Spleen (tissue), 11 donors: ENCODE data around the gene SORCS2. TPM values are rescaled to one million over a fixed set of nuclear protein-coding genes. Genes with fewer than 3 reads are reported as not detected.

Experiments used
- DNase-seq: peaks from one replicate; pipeline ENCODE4 v3.0.0-alpha.2; 2020
- H3K27ac ChIP-seq, 8 donors: fragments of 200-600 bp; sonication (generic) in 7 of 8; 1 replicate in 4 of 8; 2 replicates in 4 of 8; pipeline versions ENCODE4 v1.5.0 to v1.8.0; 2016 to 2021; ENCODE audit warnings: inconsistent platforms in 4 of 8, mild to moderate bottlenecking in 4 of 8, moderate library complexity in 1 of 8
- H3K27me3 ChIP-seq, 7 donors: fragments of 200-600 bp; sonication (generic) in 6 of 7; replicated peaks in 1 of 7; 1 replicate in 4 of 7; 2 replicates in 3 of 7; pipeline versions ENCODE4 v1.5.0 to v1.8.0; 2016 to 2021; ENCODE audit warnings: inconsistent platforms in 3 of 7, mild to moderate bottlenecking in 1 of 7
- H3K36me3 ChIP-seq, 6 donors: fragments of 200-600 bp; sonication (generic) in 5 of 6; 1 replicate in 4 of 6; 2 replicates in 2 of 6; pipeline versions ENCODE4 v1.5.0 to v1.8.0; 2016 to 2021; ENCODE audit warnings: inconsistent platforms in 2 of 6
- H3K4me1 ChIP-seq, 6 donors: fragments of 200-600 bp; sonication (generic) in 5 of 6; 1 replicate in 3 of 6; 2 replicates in 3 of 6; pipeline versions ENCODE4 v1.5.0 to v1.8.0; 2016 to 2021; ENCODE audit warnings: inconsistent platforms in 3 of 6
- H3K4me3 ChIP-seq, 8 donors: fragments of 200-600 bp; sonication (generic) in 7 of 8; 1 replicate in 4 of 8; 2 replicates in 4 of 8; pipeline versions ENCODE4 v1.5.0 to v1.8.0; 2016 to 2021; ENCODE audit warnings: inconsistent platforms in 4 of 8, mild to moderate bottlenecking in 4 of 8, moderate library complexity in 2 of 8
- H3K9me3 ChIP-seq, 8 donors: fragments of 200-600 bp; sonication (generic) in 7 of 8; 1 replicate in 4 of 8; 2 replicates in 4 of 8; pipeline versions ENCODE4 v1.5.0 to v1.8.0; 2016 to 2021; ENCODE audit warnings: inconsistent platforms in 4 of 8
- CTCF ChIP-seq, 11 experiments: fragments of 200-600 bp in 7 of 11; fragments of 450-650 bp in 4 of 11; sonication (generic) in 4 of 11; IDR thresholded peaks in 8 of 11; conservative IDR thresholded peaks in 3 of 11; 1 replicate in 7 of 11; 2 replicates in 4 of 11; pipeline versions ENCODE4 v1.4.0 to v1.8.0; 2016 to 2021; ENCODE audit warnings: antibody characterized with exemption in 11 of 11, inconsistent platforms in 4 of 11, mild to moderate bottlenecking in 1 of 11
- POLR2A ChIP-seq, 3 donors: fragments of 450-650 bp; IDR thresholded peaks; one replicate each; pipeline ENCODE4 v1.5.1; 2017; ENCODE audit warnings: antibody characterized with exemption in 3 of 3, mild to moderate bottlenecking in 1 of 3
- POLR2AphosphoS5 ChIP-seq, 3 donors: sonication (generic); formaldehyde crosslinking; IDR thresholded peaks; one replicate each; pipeline ENCODE4 v1.5.1; 2017; ENCODE audit warnings: antibody characterized with exemption in 3 of 3
- WGBS, 5 donors: extraction: QIAGEN DNeasy Blood & Tissue Kit in 3 of 5; methylation state at CpG; one replicate each; pipeline versions ENCODE4 v1.1.5 to v1.1.7; 2013 to 2018; 5-methylcytosine and 5-hydroxymethylcytosine counted together
- intact Hi-C: fragments of 100-400 bp; cut with DNase I; formaldehyde crosslinking; loops from one replicate; pipeline ENCODE4 v1.15.0; 2023; ENCODE audit warnings: low total_unique reads
- polyA plus RNA-seq, 3 donors: library from polyadenylated mRNA; stranded (reverse); fragments of 200-250 nt; gene quantifications; one replicate each; pipeline ENCODE4 v1.2.1, GENCODE V29; 2013
- total RNA-seq, 7 donors: library from RNA; depleted of rRNA in 3 of 7; stranded (reverse); fragments of >200 nt in 3 of 7; fragmentation: NEBNext Ultra II Directional in 4 of 7; extraction: Animal tissue kit (Norgen Biotek cat#: 25700) in 4 of 7; gene quantifications; one replicate each; pipeline versions ENCODE4 v1.1.0 to v1.2.1, GENCODE V29; 2016 to 2021
- donor health status: healthy with polysubstance abuse.
- donor health status: DM: no; HTN: no; CAD: no; lungs with moderate emphysema.
- donor health status: DM: no; HTN: no; CAD: no.
- donor health status: Bipolar disorder and iron deficiency.
- donor health status: healthy.
- donor health status: DM: no; HTN: no; CAD: no.
- donor health status: DM: yes; HTN: yes; CAD: no.

SORCS2 gene
- total and polyA plus RNA-seq, 10 donors: 0.33 to 1.6 (median 0.60) TPM

GRCh38 chr4:7301126-7301785 lies 108.9 kb downstream of the SORCS2 start:
- H3K36me3 ChIP-seq: no peaks in the 10 kb centered on the region
- 69 to 73% (median 70%) methylated on average over 17 of the region's 17 CpGs for WGBS, 5 donors
- H3K27me3 ChIP-seq: peaks cover 0 to 79% (median 14%) of the 10 kb centered on the region in 7 donors
- no peak overlapping the region for H3K27ac ChIP-seq
- no peak for DNase-seq
- H3K4me1 ChIP-seq: no peaks in the 10 kb centered on the region
- intact Hi-C loops: no loop called here
- TF ChIP-seq CTCF (IDR thresholded peaks at IDR 0.05 in 8 of 11, conservative IDR thresholded peaks at IDR 0.05 in 3 of 11) (no peak), POLR2A (IDR thresholded peaks at IDR 0.05) (no peak), POLR2AphosphoS5 (IDR thresholded peaks at IDR 0.05) (no peak)
- no peaks in the 10 kb centered on the region for H3K9me3 ChIP-seq
- no peak overlapping the region for H3K4me3 ChIP-seq

- no peak overlapping the region for H3K4me3 ChIP-seq
- DNase-seq: no peak
- H3K4me1 ChIP-seq: no peaks in the 10 kb centered on the region
- 86 to 89% (median 87%) methylated on average over 18 to 20 of the region's 20 CpGs for WGBS, 5 donors
- TF ChIP-seq POLR2AphosphoS5 (IDR thresholded peaks at IDR 0.05): no peak
- no peak for TF ChIP-seq CTCF (IDR thresholded peaks at IDR 0.05 in 8 of 11, conservative IDR thresholded peaks at IDR 0.05 in 3 of 11)
- no peak for TF ChIP-seq POLR2A (IDR thresholded peaks at IDR 0.05)
- H3K9me3 ChIP-seq: no peaks in the 10 kb centered on the region
- no peak overlapping the region for H3K27ac ChIP-seq
- no peaks in the 10 kb centered on the region for H3K36me3 ChIP-seq
- intact Hi-C loops: no loop called here
- peaks cover 0 to 79% (median 19%) of the 10 kb centered on the region in 7 donors for H3K27me3 ChIP-seq
Observed at GRCh38 chr4:7301846-7302630, 109.7 kb downstream of the SORCS2 start.

- intact Hi-C loops: no loop called here
- TF ChIP-seq CTCF (IDR thresholded peaks at IDR 0.05 in 8 of 11, conservative IDR thresholded peaks at IDR 0.05 in 3 of 11): no peak
- no peak for TF ChIP-seq POLR2A (IDR thresholded peaks at IDR 0.05)
- TF ChIP-seq POLR2AphosphoS5 (IDR thresholded peaks at IDR 0.05): no peak
- Histone ChIP-seq H3K36me3 (no peaks in the 10 kb centered on the region), H3K27me3 (peaks cover 0 to 76% (median 15%) of the 10 kb centered on the region in 7 donors), H3K4me1 (no peaks in the 10 kb centered on the region), H3K9me3 (no peaks in the 10 kb centered on the region), H3K4me3 (no peak overlapping the region), H3K27ac (no peak overlapping the region)
- 67 to 87% (median 73%) methylated on average over 22 of the region's 22 CpGs for WGBS, 5 donors
- no peak for DNase-seq
Observed at GRCh38 chr4:7302781-7303404, 110.6 kb downstream of the SORCS2 start.

- Histone ChIP-seq H3K27me3 (peaks cover 0 to 73% (median 15%) of the 10 kb centered on the region in 7 donors), H3K36me3 (no peaks in the 10 kb centered on the region), H3K4me3 (no peak overlapping the region), H3K4me1 (no peaks in the 10 kb centered on the region), H3K27ac (no peak overlapping the region), H3K9me3 (no peaks in the 10 kb centered on the region)
- intact Hi-C loops: no loop called here
- TF ChIP-seq CTCF (IDR thresholded peaks at IDR 0.05 in 8 of 11, conservative IDR thresholded peaks at IDR 0.05 in 3 of 11) (no peak), POLR2AphosphoS5 (IDR thresholded peaks at IDR 0.05) (no peak), POLR2A (IDR thresholded peaks at IDR 0.05) (no peak)
- WGBS, 5 donors: 89 to 94% (median 93%) methylated on average over 12 of the region's 12 CpGs
- DNase-seq: no peak
Observed at GRCh38 chr4:7303561-7303960, 111.2 kb downstream of the SORCS2 start.
